Measurements from ENCODE around the gene EPS8.

- TF ChIP-seq EZH2 (IDR thresholded peaks at IDR 0.05; ENCODE audit: borderline replicate concordance): no peak
- no peak for TF ChIP-seq CTCF (IDR thresholded peaks at IDR 0.05; ENCODE audit: poor library complexity)
These were observed 98.9 kb downstream of the EPS8 start for GRCh38 chr12:15690320-15690719.
